GM06990 (cell line): Measurements from ENCODE around the gene IFNAR2.

Experiments
- DNase-seq: peaks from one replicate; pipeline ENCODE4 v3.0.0-alpha.2; 2011; ENCODE audit not compliant: insufficient read length; ENCODE audit errors: extremely low read depth
- H3K27me3 ChIP-seq: replicated peaks from 2 replicates; pipeline ENCODE4 v1.6.0; 2011; ENCODE audit warnings: low read length; ENCODE audit not compliant: control insufficient read depth, insufficient read depth
- H3K36me3 ChIP-seq: 2 replicates; pipeline ENCODE4 v1.5.1; 2011; ENCODE audit warnings: low read length; ENCODE audit not compliant: control insufficient read depth, insufficient read depth
- H3K4me3 ChIP-seq: replicated peaks from 2 replicates; pipeline ENCODE4 v1.5.1; 2011; ENCODE audit warnings: low read depth, mild to moderate bottlenecking, control low read depth, low read length
- TF ChIP-seq, protein P1 (sequence below): IDR thresholded peaks from 2 replicates; pipeline ENCODE4 v1.5.1; 2011; ENCODE audit warnings: low read length, control low read depth, mild to moderate bottlenecking, inconsistent platforms; ENCODE audit not compliant: insufficient read depth, poor library complexity, severe bottlenecking

The IFNAR2 gene

GRCh38 chr21:33229784-33230544, at the start of gene IFNAR2:
IFNAR2 (plus strand) TSS chr21:33229938; CDS start chr21:33241923, 11,985 bp downstream.
- peaks cover 2% of the 10 kb centered on the region; the same call in 1 of the 2 replicates for H3K36me3 ChIP-seq
- TF ChIP-seq, protein P1, sequence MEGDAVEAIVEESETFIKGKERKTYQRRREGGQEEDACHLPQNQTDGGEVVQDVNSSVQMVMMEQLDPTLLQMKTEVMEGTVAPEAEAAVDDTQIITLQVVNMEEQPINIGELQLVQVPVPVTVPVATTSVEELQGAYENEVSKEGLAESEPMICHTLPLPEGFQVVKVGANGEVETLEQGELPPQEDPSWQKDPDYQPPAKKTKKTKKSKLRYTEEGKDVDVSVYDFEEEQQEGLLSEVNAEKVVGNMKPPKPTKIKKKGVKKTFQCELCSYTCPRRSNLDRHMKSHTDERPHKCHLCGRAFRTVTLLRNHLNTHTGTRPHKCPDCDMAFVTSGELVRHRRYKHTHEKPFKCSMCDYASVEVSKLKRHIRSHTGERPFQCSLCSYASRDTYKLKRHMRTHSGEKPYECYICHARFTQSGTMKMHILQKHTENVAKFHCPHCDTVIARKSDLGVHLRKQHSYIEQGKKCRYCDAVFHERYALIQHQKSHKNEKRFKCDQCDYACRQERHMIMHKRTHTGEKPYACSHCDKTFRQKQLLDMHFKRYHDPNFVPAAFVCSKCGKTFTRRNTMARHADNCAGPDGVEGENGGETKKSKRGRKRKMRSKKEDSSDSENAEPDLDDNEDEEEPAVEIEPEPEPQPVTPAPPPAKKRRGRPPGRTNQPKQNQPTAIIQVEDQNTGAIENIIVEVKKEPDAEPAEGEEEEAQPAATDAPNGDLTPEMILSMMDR: no peak
- peak within 1 kb of the TSS; percentile 98 for H3K4me3 ChIP-seq
- no peaks in the 10 kb centered on the region for H3K27me3 ChIP-seq
- peak; percentile 81 for DNase-seq

DNA sequence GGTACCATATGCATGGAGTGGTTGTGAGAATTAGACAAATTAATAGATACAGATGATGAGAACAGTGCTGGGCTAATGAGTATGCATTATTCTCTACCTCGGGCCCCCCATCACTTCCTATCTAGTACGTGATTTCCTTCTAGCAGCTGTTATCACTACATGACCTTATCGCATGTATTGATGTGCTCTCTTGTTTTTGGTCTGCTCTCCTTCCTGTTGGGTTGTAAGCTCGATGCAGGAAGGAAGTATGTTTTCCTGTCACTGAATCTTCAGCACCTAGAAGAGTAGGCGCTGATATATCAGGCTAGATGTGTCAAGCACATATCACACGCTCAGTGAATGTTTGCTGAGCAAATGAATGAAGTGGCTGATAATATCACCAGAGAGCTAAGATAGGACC, 43.9 kb upstream of the IFNAR2 start:
- no peak for DNase-seq
- H3K4me3 ChIP-seq: no peak overlapping the region
- TF ChIP-seq, protein P1: no peak
- H3K27me3 ChIP-seq: peaks cover 1% of the 10 kb centered on the region; the same call in 1 of the 2 replicates
- no peaks in the 10 kb centered on the region for H3K36me3 ChIP-seq

GRCh38 chr21:33187276-33187675, 42.5 kb upstream of the IFNAR2 start:
- DNase-seq: no peak
- no peaks in the 10 kb centered on the region for H3K36me3 ChIP-seq
- no peak overlapping the region for H3K4me3 ChIP-seq
- H3K27me3 ChIP-seq: no peaks in the 10 kb centered on the region; the same call in 1 of the 2 replicates
- TF ChIP-seq, protein P1: no peak

- no peak for DNase-seq
- Histone ChIP-seq H3K36me3 (no peaks in the 10 kb centered on the region), H3K4me3 (no peak overlapping the region), H3K27me3 (no peaks in the 10 kb centered on the region; the same call in 1 of the 2 replicates)
- TF ChIP-seq, protein P1: no peak
Measured at GRCh38 chr21:33189237-33189636, 40.5 kb upstream of the IFNAR2 start.

GRCh38 chr21:33189824-33190223, 39.9 kb upstream of the IFNAR2 start:
- Histone ChIP-seq H3K27me3 (no peaks in the 10 kb centered on the region; the same call in 1 of the 2 replicates), H3K36me3 (no peaks in the 10 kb centered on the region), H3K4me3 (no peak overlapping the region)
- TF ChIP-seq, protein P1: no peak
- no peak for DNase-seq
